Body of pancreas (tissue), 4 donors: ENCODE data around the gene OVCH1. TPM values are rescaled to one million over a fixed set of nuclear protein-coding genes. Genes with fewer than 3 reads are reported as not detected.

ENCODE experiments used
- ATAC-seq: fragments of 150-250 bp; one replicate; pipeline ENCODE4 v1.9.1; 2016
- DNase-seq, 4 donors: peaks; one replicate each; pipeline ENCODE4 v3.0.0-alpha.2; 2019
- H3K27ac ChIP-seq, 4 donors: fragments of 200-600 bp; sonication (generic); 1 replicate in 3 of 4; 2 replicates in 1 of 4; pipeline versions ENCODE4 v1.5.1 to v1.6.1; 2016 to 2019; ENCODE audit warnings: mild to moderate bottlenecking in 1 of 4, mixed read lengths in 1 of 4, moderate library complexity in 1 of 4
- H3K27me3 ChIP-seq, 2 donors: fragments of 200-600 bp; sonication (generic); one replicate each; pipeline ENCODE4 v1.6.0; 2016; ENCODE audit warnings: mild to moderate bottlenecking in 1 of 2
- H3K36me3 ChIP-seq, 2 donors: fragments of 200-600 bp; sonication (generic); replicated peaks in 1 of 2; 2 replicates each; pipeline ENCODE4 v1.5.1; 2016; ENCODE audit warnings: low read depth in 2 of 2; ENCODE audit not compliant: insufficient read depth in 1 of 2
- H3K4me1 ChIP-seq: fragments of 200-600 bp; sonication (generic); one replicate; pipeline ENCODE4 v1.6.0; 2016
- H3K4me3 ChIP-seq, 2 donors: fragments of 200-600 bp; sonication (generic); 1 replicate in 1 of 2; 2 replicates in 1 of 2; pipeline ENCODE4 v1.5.1; 2016 to 2019
- H3K9me3 ChIP-seq, 3 donors: fragments of 200-600 bp; sonication (generic); 1 replicate in 2 of 3; 2 replicates in 1 of 3; pipeline ENCODE4 v1.5.1; 2016
- POLR2A ChIP-seq, 3 donors: fragments of 450-650 bp; IDR thresholded peaks; one replicate each; pipeline ENCODE4 v1.6.1; 2016; ENCODE audit warnings: antibody characterized with exemption in 3 of 3, mild to moderate bottlenecking in 2 of 3
- WGBS, 2 donors: methylation state at CpG; one replicate each; pipeline ENCODE4 v1.1.5; 2017; 5-methylcytosine and 5-hydroxymethylcytosine counted together
- intact Hi-C: fragments of 100-400 bp; cut with DNase I; formaldehyde crosslinking; loops from one replicate; pipeline ENCODE4 v1.15.1; 2023
- total RNA-seq, 2 donors: library from RNA; depleted of rRNA; stranded (reverse); fragments of >200 nt; gene quantifications; one replicate each; pipeline ENCODE4 v1.1.0, GENCODE V29; 2016
- TF ChIP-seq, protein P1 (sequence below), 7 experiments: fragments of 450-650 bp in 4 of 7; fragments of 200-600 bp in 3 of 7; sonication (generic) in 3 of 7; IDR thresholded peaks; one replicate each; pipeline ENCODE4 v1.5.1; 2016 to 2019; ENCODE audit warnings: antibody characterized with exemption in 7 of 7

The OVCH1 gene
- total RNA-seq, 2 donors from 2014 or later: 0.52 TPM; not detected in 1

DNA sequence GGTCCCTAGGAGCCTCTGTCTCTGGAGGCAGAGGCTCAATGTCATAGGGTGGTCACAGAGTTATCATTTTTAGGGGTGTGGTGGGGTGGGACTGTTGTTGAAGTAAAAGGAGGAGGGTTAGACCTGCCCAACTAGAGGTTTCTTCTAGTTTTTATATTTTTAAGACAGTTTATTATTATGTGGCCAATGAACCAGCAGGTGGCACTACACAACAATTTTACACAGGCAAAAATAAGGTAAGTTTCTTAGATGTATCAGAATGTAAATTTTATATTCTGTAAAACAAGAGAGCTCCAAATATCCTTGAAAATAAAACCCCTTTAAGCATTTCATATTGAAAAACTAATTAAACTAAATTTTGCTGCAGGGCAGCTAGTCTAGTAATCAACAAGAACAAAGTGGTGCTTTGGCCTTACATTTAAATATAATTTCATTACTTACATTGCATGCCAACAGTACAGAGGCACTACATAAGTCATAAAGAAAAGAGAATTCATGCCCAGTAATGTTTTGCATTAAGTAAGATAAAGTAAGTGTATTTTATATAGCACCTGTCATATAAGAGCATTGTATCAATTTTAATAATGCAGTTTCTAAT is 22.2 kb upstream of the OVCH1 start:
- ATAC-seq: no peak
- H3K36me3 ChIP-seq: no peaks in the 10 kb centered on the region
- H3K4me1 ChIP-seq: no peaks in the 10 kb centered on the region
- no peaks in the 10 kb centered on the region for H3K27me3 ChIP-seq
- peak in 3 of 4 donors; percentile 22 to 31 (median 27) for DNase-seq
- H3K9me3 ChIP-seq: no peaks in the 10 kb centered on the region
- intact Hi-C loops: loop anchor here (10.0 kb wide), 1 partner anchor 1285 kb away; no protein-coding TSS in a partner anchor
- H3K4me3 ChIP-seq: no peak overlapping the region
- no peak for TF ChIP-seq POLR2A (IDR thresholded peaks at IDR 0.05)
- TF ChIP-seq, protein P1, sequence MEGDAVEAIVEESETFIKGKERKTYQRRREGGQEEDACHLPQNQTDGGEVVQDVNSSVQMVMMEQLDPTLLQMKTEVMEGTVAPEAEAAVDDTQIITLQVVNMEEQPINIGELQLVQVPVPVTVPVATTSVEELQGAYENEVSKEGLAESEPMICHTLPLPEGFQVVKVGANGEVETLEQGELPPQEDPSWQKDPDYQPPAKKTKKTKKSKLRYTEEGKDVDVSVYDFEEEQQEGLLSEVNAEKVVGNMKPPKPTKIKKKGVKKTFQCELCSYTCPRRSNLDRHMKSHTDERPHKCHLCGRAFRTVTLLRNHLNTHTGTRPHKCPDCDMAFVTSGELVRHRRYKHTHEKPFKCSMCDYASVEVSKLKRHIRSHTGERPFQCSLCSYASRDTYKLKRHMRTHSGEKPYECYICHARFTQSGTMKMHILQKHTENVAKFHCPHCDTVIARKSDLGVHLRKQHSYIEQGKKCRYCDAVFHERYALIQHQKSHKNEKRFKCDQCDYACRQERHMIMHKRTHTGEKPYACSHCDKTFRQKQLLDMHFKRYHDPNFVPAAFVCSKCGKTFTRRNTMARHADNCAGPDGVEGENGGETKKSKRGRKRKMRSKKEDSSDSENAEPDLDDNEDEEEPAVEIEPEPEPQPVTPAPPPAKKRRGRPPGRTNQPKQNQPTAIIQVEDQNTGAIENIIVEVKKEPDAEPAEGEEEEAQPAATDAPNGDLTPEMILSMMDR (IDR thresholded peaks at IDR 0.05): peak; percentile 24 to 68 (median 54)
- no peak overlapping the region for H3K27ac ChIP-seq

DNA sequence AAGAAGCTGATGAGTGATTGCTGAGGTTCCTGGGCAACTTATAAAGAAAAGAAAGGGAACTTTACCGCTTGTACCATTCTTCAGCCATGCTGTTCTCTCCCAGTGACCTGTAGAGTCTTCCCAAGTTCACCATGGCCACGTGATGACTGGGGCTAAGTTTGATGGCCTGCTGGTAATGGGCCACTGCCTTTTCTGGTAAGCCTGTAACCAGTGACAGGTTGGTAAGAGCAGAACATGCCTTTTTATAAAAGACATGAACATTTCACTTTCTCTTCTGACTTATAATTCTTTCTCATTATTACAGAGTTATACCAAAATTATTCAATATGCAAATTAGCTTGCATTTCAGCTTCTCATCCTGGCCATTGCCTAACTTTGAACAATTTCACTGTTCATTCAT is 20.9 kb upstream of the OVCH1 start:
- no peaks in the 10 kb centered on the region for H3K4me1 ChIP-seq
- no peaks in the 10 kb centered on the region for H3K36me3 ChIP-seq
- DNase-seq: no peak
- TF ChIP-seq, protein P1 (IDR thresholded peaks at IDR 0.05): no peak
- no peak for TF ChIP-seq POLR2A (IDR thresholded peaks at IDR 0.05)
- 60 to 69% methylated on average over 2 of the region's 2 CpGs for WGBS, 2 donors
- intact Hi-C loops: no loop called here
- ATAC-seq: no peak
- H3K4me3 ChIP-seq: no peak overlapping the region
- H3K9me3 ChIP-seq: no peaks in the 10 kb centered on the region
- no peak overlapping the region for H3K27ac ChIP-seq
- H3K27me3 ChIP-seq: no peaks in the 10 kb centered on the region

DNA sequence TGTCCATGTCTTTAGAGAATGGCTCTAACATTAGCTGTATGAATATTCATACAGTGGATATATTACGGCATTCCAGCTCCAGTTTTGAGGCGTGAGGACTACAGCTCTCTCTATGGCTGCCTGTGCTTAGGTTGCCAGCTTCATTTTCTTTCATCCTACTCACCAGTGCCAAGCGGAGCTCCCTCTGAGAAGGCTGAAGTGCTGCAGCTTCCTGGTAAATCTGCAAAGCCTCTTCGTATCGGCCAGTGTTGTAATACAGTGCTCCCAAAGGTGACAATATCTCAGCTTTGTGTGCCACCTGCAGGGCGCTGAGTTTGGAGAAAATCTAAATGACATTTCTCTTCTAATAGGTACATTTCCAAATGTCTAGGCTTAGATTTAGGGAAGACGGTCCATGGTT is 19.8 kb upstream of the OVCH1 start:
- intact Hi-C loops: no loop called here
- ATAC-seq: peak; percentile 66
- peak; percentile 31 to 56 (median 48) for DNase-seq

DNA sequence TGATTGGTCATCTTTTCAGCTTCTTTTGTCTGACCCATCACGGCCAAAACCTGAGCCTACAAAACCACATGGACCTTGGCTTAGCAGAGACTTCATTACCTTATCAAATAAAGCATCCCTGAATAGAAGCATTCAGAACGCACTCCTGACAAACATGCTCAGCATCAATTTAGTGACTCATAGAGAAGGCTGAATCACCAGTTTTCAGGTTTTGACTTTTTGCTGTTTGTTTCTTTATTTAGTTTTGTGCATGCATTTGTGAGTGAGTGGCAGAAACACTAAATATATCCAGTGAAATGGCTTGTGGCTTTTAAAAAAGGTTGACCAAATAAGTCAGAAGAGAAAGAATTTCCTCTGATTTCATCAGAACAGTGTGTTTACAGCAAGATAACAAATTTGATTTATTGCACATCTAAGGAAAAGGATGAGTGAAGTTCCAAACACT is 19.0 kb upstream of the OVCH1 start:
- no peak overlapping the region for H3K27ac ChIP-seq
- 39 to 64% methylated on average over 2 of the region's 2 CpGs for WGBS, 2 donors
- H3K27me3 ChIP-seq: no peaks in the 10 kb centered on the region
- TF ChIP-seq, protein P1 (IDR thresholded peaks at IDR 0.05): no peak
- TF ChIP-seq POLR2A (IDR thresholded peaks at IDR 0.05): no peak
- ATAC-seq (no peak), DNase-seq (no peak)
- no peak overlapping the region for H3K4me3 ChIP-seq
- no peaks in the 10 kb centered on the region for H3K4me1 ChIP-seq
- intact Hi-C loops: no loop called here
- no peaks in the 10 kb centered on the region for H3K36me3 ChIP-seq
- H3K9me3 ChIP-seq: no peaks in the 10 kb centered on the region

More for the DNA sequence above, 19.8 kb upstream of the OVCH1 start:
- WGBS, 2 donors: 25 to 36% methylated on average over 7 of the region's 7 CpGs
- H3K9me3 ChIP-seq: no peaks in the 10 kb centered on the region
- no peaks in the 10 kb centered on the region for H3K36me3 ChIP-seq
- no peak overlapping the region for H3K27ac ChIP-seq
- no peak overlapping the region for H3K4me3 ChIP-seq
- no peaks in the 10 kb centered on the region for H3K4me1 ChIP-seq
- TF ChIP-seq POLR2A (IDR thresholded peaks at IDR 0.05): no peak
- TF ChIP-seq, protein P1 (IDR thresholded peaks at IDR 0.05): peak in 4 of 7 experiments; percentile 46 to 59 (median 52)
- no peaks in the 10 kb centered on the region for H3K27me3 ChIP-seq

DNA sequence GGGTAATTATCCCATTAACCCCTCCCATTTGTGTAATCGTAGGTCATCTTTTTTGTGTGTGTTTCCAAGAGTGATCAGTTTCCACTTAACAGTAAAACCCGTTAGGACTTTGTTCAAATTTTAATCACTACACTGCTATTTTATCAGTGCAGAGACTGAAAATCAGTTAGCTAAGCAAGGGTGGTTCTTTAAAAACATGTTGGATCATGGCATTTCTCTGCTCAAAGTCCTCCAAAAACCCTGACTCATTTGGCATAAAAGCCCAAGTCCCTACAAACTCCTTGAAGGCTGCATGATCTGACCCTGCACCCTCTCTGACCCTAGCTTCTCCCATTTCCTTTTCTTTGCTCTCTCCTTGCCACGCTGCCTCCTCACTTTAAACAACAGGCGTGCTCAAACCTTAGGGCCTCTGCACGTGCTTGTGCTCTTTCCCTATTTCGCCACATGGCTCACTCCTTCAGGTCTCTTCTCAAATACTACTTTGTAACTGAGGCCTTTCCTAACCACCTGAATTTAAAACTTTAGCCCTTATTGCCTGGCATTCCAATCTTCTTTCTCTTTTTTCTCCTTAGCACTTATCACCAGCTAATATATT is 13.2 kb upstream of the OVCH1 start:
- TF ChIP-seq, protein P1 (IDR thresholded peaks at IDR 0.05): no peak
- TF ChIP-seq POLR2A (IDR thresholded peaks at IDR 0.05): no peak
- H3K9me3 ChIP-seq: no peaks in the 10 kb centered on the region
- whole genome bisulfite sequencing, 2 donors: 68 to 73% methylated on average over 6 of the region's 6 CpGs
- no peak overlapping the region for H3K4me3 ChIP-seq
- no peak overlapping the region for H3K27ac ChIP-seq
- DNase-seq (no peak), ATAC-seq (no peak)
- no peaks in the 10 kb centered on the region for H3K27me3 ChIP-seq
- H3K4me1 ChIP-seq: no peaks in the 10 kb centered on the region
- intact Hi-C loops: no loop called here
- H3K36me3 ChIP-seq: no peaks in the 10 kb centered on the region
